ENCODE measurements around the gene ZNF341. TPM values are rescaled to one million over a fixed set of nuclear protein-coding genes. Genes with fewer than 3 reads are reported as not detected.

Gene ZNF341
- polyA plus RNA-seq, 1 experiment: 2.9 TPM

DNA sequence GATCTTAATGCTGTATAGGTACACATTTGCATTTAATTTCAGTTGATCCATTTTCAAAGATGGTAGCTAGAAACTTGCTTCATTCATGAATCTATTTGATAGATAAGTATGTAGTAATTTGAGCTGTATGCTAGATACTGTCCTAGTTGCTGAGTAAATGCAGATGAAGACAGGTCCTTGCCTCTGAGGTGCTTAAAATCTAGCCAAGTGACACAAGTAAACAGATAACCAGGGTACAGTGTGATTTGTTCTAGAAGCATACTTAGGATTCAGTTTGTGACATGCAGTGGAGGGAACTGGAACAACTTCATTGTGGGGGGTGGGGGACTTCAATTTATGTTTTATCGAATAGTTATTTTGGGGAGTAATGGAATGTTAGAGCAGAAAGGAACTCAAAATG lies 88.6 kb downstream of the ZNF341 start:
- H3K36me3 ChIP-seq (ENCODE audit: control insufficient read depth, insufficient read depth, low read length): no peaks in the 10 kb centered on the region
- no peak overlapping the region for H3K4me3 ChIP-seq (ENCODE audit: low read depth, low read length)
- H3K27me3 ChIP-seq (ENCODE audit: control insufficient read depth, insufficient read depth, low read length): no peaks in the 10 kb centered on the region
- ChIA-PET CTCF (no interaction called here), POLR2A (no interaction called here)
- TF ChIP-seq, protein P1, sequence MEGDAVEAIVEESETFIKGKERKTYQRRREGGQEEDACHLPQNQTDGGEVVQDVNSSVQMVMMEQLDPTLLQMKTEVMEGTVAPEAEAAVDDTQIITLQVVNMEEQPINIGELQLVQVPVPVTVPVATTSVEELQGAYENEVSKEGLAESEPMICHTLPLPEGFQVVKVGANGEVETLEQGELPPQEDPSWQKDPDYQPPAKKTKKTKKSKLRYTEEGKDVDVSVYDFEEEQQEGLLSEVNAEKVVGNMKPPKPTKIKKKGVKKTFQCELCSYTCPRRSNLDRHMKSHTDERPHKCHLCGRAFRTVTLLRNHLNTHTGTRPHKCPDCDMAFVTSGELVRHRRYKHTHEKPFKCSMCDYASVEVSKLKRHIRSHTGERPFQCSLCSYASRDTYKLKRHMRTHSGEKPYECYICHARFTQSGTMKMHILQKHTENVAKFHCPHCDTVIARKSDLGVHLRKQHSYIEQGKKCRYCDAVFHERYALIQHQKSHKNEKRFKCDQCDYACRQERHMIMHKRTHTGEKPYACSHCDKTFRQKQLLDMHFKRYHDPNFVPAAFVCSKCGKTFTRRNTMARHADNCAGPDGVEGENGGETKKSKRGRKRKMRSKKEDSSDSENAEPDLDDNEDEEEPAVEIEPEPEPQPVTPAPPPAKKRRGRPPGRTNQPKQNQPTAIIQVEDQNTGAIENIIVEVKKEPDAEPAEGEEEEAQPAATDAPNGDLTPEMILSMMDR (IDR thresholded peaks at IDR 0.05; ENCODE audit: insufficient read depth, low read depth, low read length): no peak
- DNase-seq (ENCODE audit: low read depth): no peak

DNA sequence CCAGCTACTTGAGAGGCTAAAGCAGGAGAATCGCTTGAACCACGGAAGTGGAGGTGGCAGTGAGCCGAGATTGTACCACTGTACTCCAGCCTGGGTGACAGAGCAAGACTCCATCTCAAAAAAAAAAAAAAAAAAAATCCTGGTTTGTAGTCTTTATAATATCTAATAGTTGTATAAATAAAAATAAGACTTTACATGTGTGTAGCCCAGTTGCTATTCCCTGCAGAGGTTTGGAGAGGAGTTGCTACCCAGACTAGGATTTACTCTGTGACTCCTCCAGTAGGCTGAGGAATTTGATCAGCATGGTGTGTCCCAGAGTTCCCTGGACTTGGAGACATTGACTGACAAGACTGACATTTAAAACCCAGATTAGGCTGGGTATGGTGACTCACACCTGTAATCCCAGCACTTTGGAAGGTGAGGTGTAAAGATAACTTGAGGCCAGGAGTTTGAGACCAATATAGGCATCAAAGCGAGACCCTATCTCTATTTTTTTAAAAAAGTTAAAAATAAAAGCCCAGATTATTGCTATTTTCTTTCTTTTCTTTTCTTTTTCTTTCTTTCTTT lies 89.6 kb downstream of the ZNF341 start:
- POLR2A ChIA-PET: interaction anchor here (0.5 kb wide), 1 partner anchor 167 kb away, joined by 11 read pairs; no protein-coding TSS in a partner anchor
- TF ChIP-seq, protein P1 (IDR thresholded peaks at IDR 0.05; ENCODE audit: insufficient read depth, low read depth, low read length): no peak
- Histone ChIP-seq H3K4me3 (ENCODE audit: low read depth, low read length) (no peak overlapping the region), H3K36me3 (ENCODE audit: control insufficient read depth, insufficient read depth, low read length) (no peaks in the 10 kb centered on the region), H3K27me3 (ENCODE audit: control insufficient read depth, insufficient read depth, low read length) (no peaks in the 10 kb centered on the region)
- DNase-seq (ENCODE audit: low read depth): no peak
- CTCF ChIA-PET: no interaction called here

DNA sequence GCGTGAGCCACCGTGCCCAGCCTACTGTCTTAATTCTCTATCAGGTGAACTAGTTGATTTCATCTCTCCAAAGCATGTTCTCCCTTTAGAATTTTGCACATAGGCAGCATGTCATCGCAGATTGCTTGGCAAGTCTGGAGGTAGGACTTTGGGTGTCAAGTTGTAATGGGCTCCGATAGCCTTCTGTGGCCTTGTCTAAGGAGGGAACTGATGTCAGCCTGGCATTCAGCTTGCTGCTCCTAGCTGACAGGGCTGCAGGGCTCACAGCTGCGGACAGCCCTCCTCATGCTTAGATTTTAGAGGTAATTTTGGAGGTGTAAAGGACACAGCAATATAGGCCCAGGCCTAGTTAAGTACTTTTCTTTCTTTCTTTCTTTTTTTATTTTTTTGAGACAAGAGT lies 90.6 kb downstream of the ZNF341 start:
- no peak overlapping the region for H3K4me3 ChIP-seq (ENCODE audit: low read depth, low read length)
- ChIA-PET CTCF (interaction anchor here (0.8 kb wide), 1 partner anchor 235 kb away, joined by 3 read pairs; no protein-coding TSS in a partner anchor), POLR2A (interaction anchor here (0.6 kb wide), 2 partner anchors 10 to 11 kb away, joined by 4 to 12 read pairs; no protein-coding TSS in a partner anchor)
- no peaks in the 10 kb centered on the region for H3K27me3 ChIP-seq (ENCODE audit: control insufficient read depth, insufficient read depth, low read length)
- TF ChIP-seq, protein P1 (IDR thresholded peaks at IDR 0.05; ENCODE audit: insufficient read depth, low read depth, low read length): no peak
- DNase-seq (ENCODE audit: low read depth): no peak
- no peaks in the 10 kb centered on the region for H3K36me3 ChIP-seq (ENCODE audit: control insufficient read depth, insufficient read depth, low read length)

DNA sequence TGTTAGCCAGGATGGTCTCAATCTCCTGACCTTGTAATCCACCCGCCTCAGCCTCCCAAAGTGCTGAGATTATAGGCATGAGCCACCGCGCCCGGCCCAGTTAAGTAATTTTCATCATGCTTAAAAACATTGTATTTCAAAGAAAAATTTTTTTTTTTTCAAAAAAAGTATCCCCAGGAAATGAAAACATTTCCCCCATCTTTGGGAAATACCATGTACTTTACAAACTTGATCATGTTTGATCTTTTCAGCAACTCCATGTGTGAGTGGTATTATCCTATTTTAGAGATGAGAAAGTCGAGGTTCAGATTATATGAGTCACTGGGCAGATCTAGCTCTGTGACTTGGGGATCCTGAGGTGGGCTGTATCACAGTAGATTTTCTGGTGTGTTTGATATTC lies 91.2 kb downstream of the ZNF341 start:
- POLR2A ChIA-PET: interaction anchor here (0.6 kb wide), 1 partner anchor 10 kb away, joined by 12 read pairs; no protein-coding TSS in a partner anchor
- Histone ChIP-seq H3K4me3 (ENCODE audit: low read depth, low read length) (no peak overlapping the region), H3K27me3 (ENCODE audit: control insufficient read depth, insufficient read depth, low read length) (no peaks in the 10 kb centered on the region), H3K36me3 (ENCODE audit: control insufficient read depth, insufficient read depth, low read length) (no peaks in the 10 kb centered on the region)
- DNase-seq (ENCODE audit: low read depth): no peak
- CTCF ChIA-PET: interaction anchor here (0.8 kb wide), 1 partner anchor 235 kb away, joined by 3 read pairs; no protein-coding TSS in a partner anchor
- TF ChIP-seq, protein P1 (IDR thresholded peaks at IDR 0.05; ENCODE audit: insufficient read depth, low read depth, low read length): no peak

DNA sequence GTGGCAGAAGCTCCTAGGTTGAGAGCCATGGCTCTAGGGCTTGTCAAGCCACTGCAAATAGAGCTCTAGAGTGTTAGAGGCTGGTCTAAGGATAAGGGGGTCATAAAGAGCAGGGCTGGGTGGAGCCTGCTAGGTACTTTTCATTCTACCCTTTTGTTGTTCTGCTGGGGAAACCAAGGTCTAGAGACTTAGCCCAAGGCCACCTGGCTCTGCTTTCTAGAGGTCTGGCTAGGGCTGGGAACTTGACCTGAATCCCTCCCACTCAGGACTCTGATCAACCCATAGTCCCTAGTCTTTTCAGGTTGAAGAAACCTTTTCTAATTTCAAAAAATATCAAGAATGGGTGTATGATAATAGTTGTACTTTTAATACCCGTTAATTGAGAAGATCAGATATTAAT lies 93.1 kb downstream of the ZNF341 start:
- POLR2A ChIA-PET: no interaction called here
- no peak overlapping the region for H3K4me3 ChIP-seq (ENCODE audit: low read depth, low read length)
- H3K27me3 ChIP-seq (ENCODE audit: control insufficient read depth, insufficient read depth, low read length): no peaks in the 10 kb centered on the region
- no peaks in the 10 kb centered on the region for H3K36me3 ChIP-seq (ENCODE audit: control insufficient read depth, insufficient read depth, low read length)
- CTCF ChIA-PET: interaction anchor here (1.2 kb wide), 1 partner anchor 305 kb away, joined by 3 read pairs; no protein-coding TSS in a partner anchor
- no peak for DNase-seq (ENCODE audit: low read depth)
- TF ChIP-seq, protein P1 (IDR thresholded peaks at IDR 0.05; ENCODE audit: insufficient read depth, low read depth, low read length): no peak
